HepG2 (cell line): ENCODE data around the gene TRPV4. TPM values are rescaled to one million over a fixed set of nuclear protein-coding genes. Genes with fewer than 3 reads are reported as not detected.

Experiments
- ATAC-seq: fragments of 200-7000 bp; cut with Tn5 transposase; 3 replicates; pipeline ENCODE4 v1.9.1; 2020; ENCODE audit warnings: mild to moderate bottlenecking, moderate library complexity
- BruUV-seq: library from RNA; stranded (reverse); fragments of 400-500 nt; replicated peaks from 2 replicates; lab custom pipeline; 2021; lab: Mats Ljungman, UMichigan
- CTCF ChIA-PET: fragments of 300-600 bp; formaldehyde crosslinking; extraction: SDS; loops from one replicate; lab custom pipeline; 2021; ENCODE audit warnings: low total read pairs, inconsistent platforms, low intra/inter-chr PET ratio; lab: Yijun Ruan, JAX
- POLR2A ChIA-PET: fragments of 350-600 bp; sonication (Branson Sonifier 250); formaldehyde crosslinking; loops from one replicate; lab custom pipeline; 2020; ENCODE audit warnings: antibody characterized with exemption, inconsistent platforms; lab: Yijun Ruan, JAX
- DNase-seq: peaks from one replicate; pipeline ENCODE4 v3.0.0-alpha.2; 2015; ENCODE audit warnings: low spot score
- FAIRE-seq: peaks from 3 replicates; lab custom pipeline; 2011; peaks lifted over from hg19 to GRCh38; lab: Jason Lieb, UNC
- H2AFZ ChIP-seq: one replicate; pipeline ENCODE4 v1.6.1; 2011; ENCODE audit warnings: low read length, inconsistent platforms
- H3K27ac ChIP-seq: fragments of 300-600 bp; 3 replicates; pipeline ENCODE4 v1.8.0; 2011; ENCODE audit warnings: mixed run types, mild to moderate bottlenecking, mixed read lengths, low read length, inconsistent platforms; ENCODE audit not compliant: insufficient read depth; ENCODE audit errors: extremely low read length
- H3K27me3 ChIP-seq, 2 experiments: fragments of 200-600 bp in 1 of 2; 2 replicates in 1 of 2; 3 replicates in 1 of 2; pipeline versions ENCODE4 v1.6.0 to v1.8.0; 2011; ENCODE audit warnings: low read length in 2 of 2, mild to moderate bottlenecking in 2 of 2, moderate library complexity in 2 of 2, inconsistent platforms in 1 of 2; ENCODE audit not compliant: insufficient read depth in 2 of 2, control insufficient read depth in 1 of 2
- H3K36me3 ChIP-seq, 2 experiments: fragments of 200-600 bp in 1 of 2; replicated peaks in 1 of 2; 2 replicates in 1 of 2; 3 replicates in 1 of 2; pipeline versions ENCODE4 v1.5.1 to v1.8.0; 2011; ENCODE audit warnings: low read length in 2 of 2, inconsistent platforms in 1 of 2; ENCODE audit not compliant: insufficient read depth in 2 of 2, control insufficient read depth in 1 of 2
- H3K4me1 ChIP-seq: 2 replicates; pipeline ENCODE4 v1.5.1; 2012; ENCODE audit warnings: low read length, inconsistent platforms; ENCODE audit not compliant: insufficient read depth
- H3K4me2 ChIP-seq: 2 replicates; pipeline ENCODE4 v1.6.0; 2011; ENCODE audit warnings: low read depth, low read length, inconsistent platforms
- H3K4me3 ChIP-seq, 3 experiments: fragments of 200-600 bp in 1 of 3; sonication (generic), shearing (Covaris generic) in 1 of 3; replicated peaks in 1 of 3; 2 replicates each; pipeline ENCODE4 v1.5.1; 2011 to 2016; ENCODE audit warnings: low read length in 3 of 3, inconsistent platforms in 2 of 3, low read depth in 2 of 3, mild to moderate bottlenecking in 2 of 3, control low read depth in 1 of 3, mixed read lengths in 1 of 3; ENCODE audit not compliant: insufficient read depth in 1 of 3
- H3K79me2 ChIP-seq: one replicate; pipeline ENCODE4 v1.6.1; 2011; ENCODE audit warnings: low read length, inconsistent platforms; ENCODE audit not compliant: insufficient read depth
- H3K9ac ChIP-seq: 2 replicates; pipeline ENCODE4 v1.6.0; 2011; ENCODE audit warnings: mild to moderate bottlenecking, low read depth, low read length, inconsistent platforms; ENCODE audit not compliant: insufficient read depth
- H3K9me3 ChIP-seq: 2 replicates; pipeline ENCODE4 v1.5.1; 2012; ENCODE audit warnings: mild to moderate bottlenecking, low read length
- H4K20me1 ChIP-seq: 2 replicates; pipeline ENCODE4 v1.6.0; 2011; ENCODE audit warnings: inconsistent platforms, mild to moderate bottlenecking, low read length, moderate library complexity; ENCODE audit not compliant: insufficient read depth
- CEBPG ChIP-seq: IDR thresholded peaks from 2 replicates; pipeline ENCODE4 v1.6.1; 2016
- KDM6A ChIP-seq: IDR thresholded peaks from 2 replicates; pipeline ENCODE4 v1.6.1; 2016; ENCODE audit warnings: low read depth
- NBN ChIP-seq: fragments of 450-650 bp; conservative IDR thresholded peaks from 2 replicates; pipeline ENCODE4 v1.6.1; 2017
- NFYB ChIP-seq: sonication (generic); formaldehyde crosslinking; IDR thresholded peaks from 2 replicates; pipeline ENCODE4 v1.4.0; 2020; ENCODE audit warnings: missing genetic modification reagents
- NFYC ChIP-seq: IDR thresholded peaks from 2 replicates; pipeline ENCODE4 v1.6.1; 2016; ENCODE audit warnings: missing genetic modification reagents, missing compliant biosample characterization
- ZMYM3 ChIP-seq: sonication (generic); formaldehyde crosslinking; IDR thresholded peaks from 2 replicates; pipeline ENCODE4 v1.5.1; 2020; ENCODE audit warnings: mild to moderate bottlenecking, missing genetic modification reagents
- ZNF414 ChIP-seq: sonication (generic); formaldehyde crosslinking; IDR thresholded peaks from 2 replicates; pipeline ENCODE4 v1.5.0; 2020; ENCODE audit warnings: missing genetic modification reagents
- ZNF629 ChIP-seq: sonication (generic); formaldehyde crosslinking; conservative IDR thresholded peaks from 2 replicates; pipeline ENCODE4 v1.5.0; 2020; ENCODE audit warnings: missing genetic modification reagents
- WGBS: methylation state at CpG from one replicate; pipeline ENCODE4 v1.1.6; 2017; ENCODE audit warnings: low lambda C conversion rate; 5-methylcytosine and 5-hydroxymethylcytosine counted together
- in situ Hi-C: cut with HindIII; loops from 2 replicates; pipeline ENCODE4 v1.10.0; 2017; ENCODE audit warnings: low pct_unique_long_range_greater_than_20kb; ENCODE audit not compliant: extremely low pct_ligation_motif_present
- intact Hi-C: fragments of 100-400 bp; cut with micrococcal nuclease; formaldehyde crosslinking; loops from one replicate; pipeline ENCODE4 v1.10.0; 2022; ENCODE audit not compliant: unreplicated experiment
- polyA plus RNA-seq, 8 experiments: library from polyadenylated mRNA; depleted of rRNA in 3 of 8; stranded (reverse) in 7 of 8; unstranded in 1 of 8; fragments of >200 nt; fragmentation: Illumina TruSeq in 4 of 8; extraction: Trizol in 4 of 8; gene quantifications; 2 replicates each; pipeline versions ENCODE4 v1.2.1 to v1.2.3, GENCODE V29; 2011 to 2016; ENCODE audit warnings: low read depth in 4 of 8, missing spikeins in 1 of 8, mixed read lengths in 1 of 8; ENCODE audit not compliant: insufficient read depth in 1 of 8
- total RNA-seq, 5 experiments: library from RNA; depleted of rRNA; stranded (reverse); fragments of >200 nt; fragmentation: Illumina TruSeq; extraction: Trizol; gene quantifications; 2 replicates each; pipeline ENCODE4 v1.2.3, GENCODE V29; 2016; ENCODE audit warnings: low read depth in 1 of 5
- TF ChIP-seq, protein P1 (sequence below): sonication (generic); formaldehyde crosslinking; IDR thresholded peaks from 2 replicates; pipeline ENCODE4 v1.5.1; 2020; ENCODE audit warnings: missing genetic modification reagents, mild to moderate bottlenecking, borderline replicate concordance
- TF ChIP-seq, protein P2 (sequence below): sonication (generic); formaldehyde crosslinking; IDR thresholded peaks from 2 replicates; pipeline ENCODE4 v1.4.0; 2020; ENCODE audit warnings: low read depth, mild to moderate bottlenecking, missing genetic modification reagents
- TF ChIP-seq, protein P3 (sequence below): sonication (generic); formaldehyde crosslinking; IDR thresholded peaks from 2 replicates; pipeline ENCODE4 v1.8.1; 2022; ENCODE audit warnings: low read depth, mild to moderate bottlenecking, missing genetic modification reagents

The TRPV4 gene
- total and polyA plus RNA-seq, 2 of the 13 experiments (the other 11 are each of a cell fraction or from before 2014, with no cell fraction given): 0.66 to 4.7 TPM

GRCh38 chr12:109878749-109879148 is 45.6 kb upstream of the TRPV4 start:
- no peak for FAIRE-seq
- ChIA-PET POLR2A (interaction anchor here (1.6 kb wide), 1 partner anchor 14 kb away, joined by 6 read pairs; no protein-coding TSS in a partner anchor), CTCF (interaction anchor here (2.3 kb wide), 1 partner anchor 26 kb away, joined by 32 read pairs; no protein-coding TSS in a partner anchor)
- in situ Hi-C loops (no loop called here), intact Hi-C loops (no loop called here)
- Histone ChIP-seq H3K36me3 (no peaks in the 10 kb centered on the region), H4K20me1 (no peaks in the 10 kb centered on the region), H3K27me3 (peaks cover 0 to 9% of the 10 kb centered on the region in 2 experiments; a peak in 2 of 5 replicates), H2AFZ (no peak overlapping the region), H3K27ac (no peak overlapping the region), H3K4me1 (peaks cover 64% of the 10 kb centered on the region), H3K4me3 (peak overlapping the region; percentile 70 to 92 (median 80); a peak in 5 of 6 replicates), H3K4me2 (peak overlapping the region; percentile 98), H3K9ac (no peak overlapping the region), H3K79me2 (peaks cover 7% of the 10 kb centered on the region), H3K9me3 (no peaks in the 10 kb centered on the region)
- no TSS peak for BruUV-seq
- DNase-seq: no peak
- TF ChIP-seq, protein P1, sequence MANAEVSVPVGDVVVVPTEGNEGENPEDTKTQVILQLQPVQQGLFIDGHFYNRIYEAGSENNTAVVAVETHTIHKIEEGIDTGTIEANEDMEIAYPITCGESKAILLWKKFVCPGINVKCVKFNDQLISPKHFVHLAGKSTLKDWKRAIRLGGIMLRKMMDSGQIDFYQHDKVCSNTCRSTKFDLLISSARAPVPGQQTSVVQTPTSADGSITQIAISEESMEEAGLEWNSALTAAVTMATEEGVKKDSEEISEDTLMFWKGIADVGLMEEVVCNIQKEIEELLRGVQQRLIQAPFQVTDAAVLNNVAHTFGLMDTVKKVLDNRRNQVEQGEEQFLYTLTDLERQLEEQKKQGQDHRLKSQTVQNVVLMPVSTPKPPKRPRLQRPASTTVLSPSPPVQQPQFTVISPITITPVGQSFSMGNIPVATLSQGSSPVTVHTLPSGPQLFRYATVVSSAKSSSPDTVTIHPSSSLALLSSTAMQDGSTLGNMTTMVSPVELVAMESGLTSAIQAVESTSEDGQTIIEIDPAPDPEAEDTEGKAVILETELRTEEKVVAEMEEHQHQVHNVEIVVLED (CRISPR knock-in tag): no peak
- TF ChIP-seq ZMYM3 (0 out of 2 replicates have a peak, but pooled peaks have one; percentile 11), ZNF629 (peak; percentile 72)
- no peak for ATAC-seq
- WGBS: 81% methylated on average over 7 of the region's 7 CpGs

DNA sequence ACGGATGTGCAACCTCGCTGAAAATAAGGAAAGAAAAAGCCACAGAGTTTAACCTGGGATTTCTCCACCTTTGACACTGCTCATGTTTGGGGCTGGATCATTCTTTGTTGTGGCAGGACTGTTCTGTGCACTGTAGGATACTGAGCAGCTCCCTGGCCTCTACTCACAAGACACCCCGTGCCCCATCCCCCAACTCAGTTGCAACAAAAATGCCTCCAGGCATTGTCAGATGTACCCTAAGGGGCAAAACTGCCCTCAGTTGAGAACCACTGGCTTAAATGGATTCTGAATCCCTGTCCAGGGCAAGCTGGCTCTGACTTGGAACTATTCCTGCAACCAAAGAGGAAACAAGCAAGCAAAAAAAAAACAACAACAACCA is 45.0 kb upstream of the TRPV4 start:
- BruUV-seq: TSS peak; percentile 49
- ATAC-seq: no peak
- H3K4me2 ChIP-seq: peak overlapping the region; percentile 36; the same call in 1 of the 2 replicates
- in situ Hi-C loops (no loop called here), intact Hi-C loops (no loop called here)
- H3K4me3 ChIP-seq: no peak overlapping the region
- DNase-seq: no peak
- peaks cover 0 to 9% of the 10 kb centered on the region in 2 experiments; a peak in 2 of 5 replicates for H3K27me3 ChIP-seq
- H3K9ac ChIP-seq: no peak overlapping the region
- POLR2A ChIA-PET: interaction anchor here (1.6 to 2.6 kb wide), 2 partner anchors 13 to 14 kb away, joined by 6 to 11 read pairs; no protein-coding TSS in a partner anchor
- CTCF ChIA-PET: no interaction called here
- H4K20me1 ChIP-seq: no peaks in the 10 kb centered on the region
- FAIRE-seq: no peak
- H3K4me1 ChIP-seq: peaks cover 64% of the 10 kb centered on the region
- H2AFZ ChIP-seq: no peak overlapping the region
- no peak overlapping the region for H3K27ac ChIP-seq
- WGBS: 80% methylated on average over 3 of the region's 3 CpGs
- H3K79me2 ChIP-seq: peaks cover 7% of the 10 kb centered on the region
- no peaks in the 10 kb centered on the region for H3K9me3 ChIP-seq
- no peaks in the 10 kb centered on the region for H3K36me3 ChIP-seq
- TF ChIP-seq KDM6A (CRISPR knock-in tag) (no peak), ZNF414 (no peak), NFYB (CRISPR knock-in tag) (no peak), NBN (no peak), CEBPG (CRISPR knock-in tag) (no peak), NFYC (CRISPR knock-in tag) (no peak)
- TF ChIP-seq, protein P2, sequence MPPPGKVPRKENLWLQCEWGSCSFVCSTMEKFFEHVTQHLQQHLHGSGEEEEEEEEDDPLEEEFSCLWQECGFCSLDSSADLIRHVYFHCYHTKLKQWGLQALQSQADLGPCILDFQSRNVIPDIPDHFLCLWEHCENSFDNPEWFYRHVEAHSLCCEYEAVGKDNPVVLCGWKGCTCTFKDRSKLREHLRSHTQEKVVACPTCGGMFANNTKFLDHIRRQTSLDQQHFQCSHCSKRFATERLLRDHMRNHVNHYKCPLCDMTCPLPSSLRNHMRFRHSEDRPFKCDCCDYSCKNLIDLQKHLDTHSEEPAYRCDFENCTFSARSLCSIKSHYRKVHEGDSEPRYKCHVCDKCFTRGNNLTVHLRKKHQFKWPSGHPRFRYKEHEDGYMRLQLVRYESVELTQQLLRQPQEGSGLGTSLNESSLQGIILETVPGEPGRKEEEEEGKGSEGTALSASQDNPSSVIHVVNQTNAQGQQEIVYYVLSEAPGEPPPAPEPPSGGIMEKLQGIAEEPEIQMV: no peak
- TF ChIP-seq, protein P3, sequence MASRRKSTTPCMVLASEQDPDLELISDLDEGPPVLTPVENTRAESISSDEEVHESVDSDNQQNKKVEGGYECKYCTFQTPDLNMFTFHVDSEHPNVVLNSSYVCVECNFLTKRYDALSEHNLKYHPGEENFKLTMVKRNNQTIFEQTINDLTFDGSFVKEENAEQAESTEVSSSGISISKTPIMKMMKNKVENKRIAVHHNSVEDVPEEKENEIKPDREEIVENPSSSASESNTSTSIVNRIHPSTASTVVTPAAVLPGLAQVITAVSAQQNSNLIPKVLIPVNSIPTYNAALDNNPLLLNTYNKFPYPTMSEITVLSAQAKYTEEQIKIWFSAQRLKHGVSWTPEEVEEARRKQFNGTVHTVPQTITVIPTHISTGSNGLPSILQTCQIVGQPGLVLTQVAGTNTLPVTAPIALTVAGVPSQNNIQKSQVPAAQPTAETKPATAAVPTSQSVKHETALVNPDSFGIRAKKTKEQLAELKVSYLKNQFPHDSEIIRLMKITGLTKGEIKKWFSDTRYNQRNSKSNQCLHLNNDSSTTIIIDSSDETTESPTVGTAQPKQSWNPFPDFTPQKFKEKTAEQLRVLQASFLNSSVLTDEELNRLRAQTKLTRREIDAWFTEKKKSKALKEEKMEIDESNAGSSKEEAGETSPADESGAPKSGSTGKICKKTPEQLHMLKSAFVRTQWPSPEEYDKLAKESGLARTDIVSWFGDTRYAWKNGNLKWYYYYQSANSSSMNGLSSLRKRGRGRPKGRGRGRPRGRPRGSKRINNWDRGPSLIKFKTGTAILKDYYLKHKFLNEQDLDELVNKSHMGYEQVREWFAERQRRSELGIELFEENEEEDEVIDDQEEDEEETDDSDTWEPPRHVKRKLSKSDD (CRISPR knock-in tag): no peak
